PFSK-1 (cell line): ENCODE results near the gene PERCC1.

Source experiments
- POLR2AphosphoS5 ChIP-seq: IDR thresholded peaks from 2 replicates; pipeline ENCODE4 v1.6.1; 2012; ENCODE audit warnings: low read depth, mild to moderate bottlenecking, control low read depth, low read length, moderate library complexity
- REST ChIP-seq, 2 experiments: IDR thresholded peaks; 2 replicates each; pipeline versions ENCODE4 v1.6.1 to v1.8.0; 2011 to 2012; ENCODE audit warnings: low read depth in 2 of 2, low read length in 2 of 2, control low read depth in 1 of 2, inconsistent platforms in 1 of 2, mild to moderate bottlenecking in 1 of 2, moderate library complexity in 1 of 2; ENCODE audit not compliant: insufficient read depth in 1 of 2
- TAF1 ChIP-seq: IDR thresholded peaks from 2 replicates; pipeline ENCODE4 v1.6.1; 2012; ENCODE audit warnings: low read length, control low read depth, borderline replicate concordance; ENCODE audit not compliant: insufficient read depth

- no peak for TF ChIP-seq REST (IDR thresholded peaks at IDR 0.05; ENCODE audit: insufficient read depth in 1 of 2, low read depth in 2 of 2, low read length in 2 of 2)
- no peak for TF ChIP-seq POLR2AphosphoS5
- no peak for TF ChIP-seq TAF1
Measured at GRCh38 chr16:1430759-1431496, at the start of gene PERCC1.
